SK-N-DZ (cell line): ENCODE measurements around the gene MICAL2.

ENCODE experiments used
- DNase-seq: peaks from one replicate; pipeline ENCODE4 v3.0.0-alpha.2; 2015; ENCODE audit warnings: low spot score

The MICAL2 gene

GRCh38 chr11:12167061-12168000 is 56.9 kb downstream of the MICAL2 start:
- DNase-seq = no peak

- no peak for DNase-seq
Measured at GRCh38 chr11:12168114-12168513, 57.7 kb downstream of the MICAL2 start.

GRCh38 chr11:12169822-12170221 is 59.4 kb downstream of the MICAL2 start:
- no peak for DNase-seq

GRCh38 chr11:12170501-12170900 is 60.1 kb downstream of the MICAL2 start:
- DNase-seq = no peak

- no peak for DNase-seq
Measured at GRCh38 chr11:12170984-12171383, 60.6 kb downstream of the MICAL2 start.

- DNase-seq = no peak
Measured at GRCh38 chr11:12171921-12172320, 61.5 kb downstream of the MICAL2 start.

GRCh38 chr11:12172493-12173013 is 62.2 kb downstream of the MICAL2 start:
- no peak for DNase-seq

- DNase-seq = no peak
Measured at GRCh38 chr11:12173111-12173510, 62.7 kb downstream of the MICAL2 start.

- no peak for DNase-seq
Measured at GRCh38 chr11:12174128-12174476, 63.7 kb downstream of the MICAL2 start.

- DNase-seq = no peak
Measured at GRCh38 chr11:12174477-12175143, 64.2 kb downstream of the MICAL2 start.

- no peak for DNase-seq
Measured at GRCh38 chr11:12175694-12176241, 65.4 kb downstream of the MICAL2 start.

GRCh38 chr11:12176410-12176809 is 66.0 kb downstream of the MICAL2 start:
- DNase-seq = no peak

- DNase-seq = no peak
Measured at GRCh38 chr11:12177739-12178338, 67.4 kb downstream of the MICAL2 start.

GRCh38 chr11:12179019-12179418 is 68.6 kb downstream of the MICAL2 start:
- no peak for DNase-seq

GRCh38 chr11:12179531-12179930 is 69.1 kb downstream of the MICAL2 start:
- no peak for DNase-seq

- no peak for DNase-seq
Measured at GRCh38 chr11:12180257-12181205, 70.1 kb downstream of the MICAL2 start.

GRCh38 chr11:12182302-12182675 is 71.9 kb downstream of the MICAL2 start:
- no peak for DNase-seq

- DNase-seq = no peak
Measured at GRCh38 chr11:12182676-12183541, 72.5 kb downstream of the MICAL2 start.

GRCh38 chr11:12183827-12184620 is 73.6 kb downstream of the MICAL2 start:
- DNase-seq = no peak
